Stimulated activated CD4-positive, alpha-beta T cell treated with anti-CD3 and anti-CD28 coated beads, Interleukin-2, amount 100 ng/mL, for 4 hours (primary cell): ENCODE measurements around the gene DYRK1B.

ENCODE experiments used
- DNase-seq: peaks from one replicate; pipeline ENCODE4 v3.0.0-alpha.2; 2020; ENCODE audit warnings: low read depth

The DYRK1B gene

DNA sequence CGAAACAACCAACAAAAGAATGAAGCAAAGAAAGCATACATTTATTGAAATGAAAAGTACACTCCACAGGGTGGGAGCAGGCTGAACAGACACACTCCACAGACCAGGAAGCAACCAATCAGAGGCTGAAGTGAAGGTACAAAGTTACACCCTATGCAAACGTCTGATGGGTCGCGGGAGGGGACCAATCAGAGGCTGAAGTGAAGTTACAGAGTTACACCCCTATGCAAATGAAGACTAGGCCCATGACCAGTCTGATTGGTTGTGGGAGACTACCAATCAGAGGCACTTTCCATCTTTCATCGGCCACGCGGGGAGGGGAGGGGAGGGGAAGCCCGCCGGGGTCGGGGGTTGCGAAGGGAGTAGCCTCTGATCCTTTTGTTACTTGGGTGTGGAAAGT is 24.6 kb upstream of the DYRK1B start:
- DNase-seq = no peak

DNA sequence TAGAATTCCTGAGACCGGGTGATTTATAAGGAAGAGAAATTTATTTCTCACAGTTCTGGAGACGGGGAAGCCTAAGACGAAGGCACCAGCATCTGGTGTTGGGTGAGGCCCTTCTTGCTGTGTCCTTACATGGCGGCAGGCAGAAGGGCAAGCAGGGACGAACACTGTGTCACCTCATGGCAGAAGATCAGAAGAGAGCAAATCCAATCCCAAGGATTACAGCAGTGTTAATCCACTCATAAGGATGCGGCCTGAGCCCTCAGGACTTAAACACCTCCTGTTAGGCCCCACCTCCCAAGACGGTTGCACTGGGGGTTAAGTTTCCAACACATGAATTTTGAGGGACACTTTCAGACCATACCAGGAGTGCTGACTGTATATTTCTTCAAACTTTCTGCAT is 18.9 kb upstream of the DYRK1B start:
- no peak for DNase-seq

DNA sequence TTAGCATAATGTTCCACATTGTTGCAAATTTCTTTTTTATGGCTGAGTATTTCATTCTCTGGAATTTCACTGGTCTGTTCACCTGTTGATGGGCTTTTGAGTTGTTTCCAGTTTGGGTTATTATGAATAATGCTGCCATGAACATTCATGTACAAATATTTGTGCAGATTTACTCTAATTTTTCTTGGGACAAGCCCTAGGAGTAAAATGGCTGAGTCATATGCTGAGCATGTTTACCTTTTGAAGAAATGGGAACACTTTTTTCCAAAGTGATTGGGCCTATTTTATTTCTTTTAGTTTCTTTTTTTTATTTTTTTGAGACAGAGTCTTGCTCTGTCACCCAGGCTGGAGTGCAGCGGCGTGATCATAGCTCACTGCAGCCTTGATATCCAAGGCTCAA is 16.9 kb upstream of the DYRK1B start:
- DNase-seq = no peak

DNA sequence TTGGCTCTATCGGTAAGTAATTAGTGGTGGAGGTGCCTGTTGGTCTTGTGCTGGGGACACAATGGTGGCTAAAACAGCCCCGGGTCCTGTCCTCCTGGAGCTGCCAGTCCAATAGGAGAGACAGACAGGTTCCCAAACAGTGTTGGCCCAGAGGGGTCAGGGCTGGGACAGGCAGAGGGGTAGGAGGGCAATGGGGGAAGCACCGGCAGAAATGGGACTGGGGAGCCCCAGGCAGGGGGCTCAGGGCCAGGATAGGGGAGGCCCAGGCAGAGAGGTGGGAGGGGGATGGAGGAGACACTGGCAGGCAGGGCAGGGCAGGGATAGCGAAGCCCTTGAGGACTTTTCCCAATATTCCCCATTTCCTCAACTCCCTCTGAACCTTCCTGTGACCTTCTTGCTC is 14.4 kb upstream of the DYRK1B start:
- no peak for DNase-seq

DNA sequence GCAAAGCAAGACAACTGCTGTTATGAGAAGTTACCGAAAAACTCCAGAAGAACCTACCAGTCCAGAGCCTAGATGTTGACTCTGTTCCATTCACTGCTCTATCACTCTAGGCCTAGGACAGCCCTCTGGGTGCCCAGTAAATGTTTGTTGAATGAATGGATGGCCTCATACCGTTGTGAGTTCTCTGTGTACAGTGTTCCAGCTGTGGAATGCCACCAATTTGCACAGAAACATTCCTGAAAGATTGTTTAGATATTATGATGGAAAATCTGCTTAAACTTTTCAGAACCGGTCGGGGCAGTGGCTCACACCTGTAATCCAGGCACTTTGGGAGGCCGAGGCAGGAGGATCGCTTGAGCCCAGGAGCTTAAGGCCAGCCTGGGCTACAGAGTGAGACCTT is 13.6 kb upstream of the DYRK1B start:
- DNase-seq = no peak

DNA sequence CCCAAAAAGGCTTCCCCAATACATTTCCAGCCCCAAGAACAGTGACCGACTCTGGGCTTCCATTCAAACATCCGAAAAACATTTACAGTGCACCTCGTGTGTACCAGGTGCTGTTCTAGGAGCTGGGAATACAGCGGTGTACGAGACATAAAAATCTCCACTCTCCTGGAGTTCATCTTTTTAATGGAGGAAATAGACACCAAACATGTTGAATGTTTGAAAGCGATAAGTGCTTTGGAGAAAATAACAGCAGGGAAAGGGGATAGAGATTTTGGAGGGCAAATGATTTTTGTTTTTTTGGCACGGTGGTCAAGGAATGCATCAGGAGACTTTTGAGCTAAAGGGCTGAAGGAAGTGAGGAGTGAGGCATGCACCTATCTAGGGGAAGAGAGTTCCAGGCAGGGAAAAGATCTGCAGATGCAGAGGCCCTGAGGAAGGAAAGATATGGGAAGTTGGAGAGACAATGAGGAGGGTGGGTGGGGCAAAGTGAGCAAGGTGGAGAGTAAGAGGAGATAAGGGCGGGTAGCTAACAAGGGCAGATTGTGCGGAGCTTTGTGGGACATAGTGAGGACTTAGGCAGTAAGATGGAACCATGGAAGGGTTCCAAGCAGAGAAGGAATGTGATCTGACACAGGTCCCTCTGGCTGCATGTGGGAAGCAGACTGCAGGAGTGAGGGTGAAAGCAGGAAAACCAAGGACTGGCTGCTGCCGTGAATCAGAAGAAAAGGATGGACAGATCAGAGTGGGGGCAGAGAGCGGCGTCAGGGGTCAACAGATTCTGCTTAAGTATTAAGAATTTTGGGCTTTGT is 12.9 kb upstream of the DYRK1B start:
- no peak for DNase-seq

DNA sequence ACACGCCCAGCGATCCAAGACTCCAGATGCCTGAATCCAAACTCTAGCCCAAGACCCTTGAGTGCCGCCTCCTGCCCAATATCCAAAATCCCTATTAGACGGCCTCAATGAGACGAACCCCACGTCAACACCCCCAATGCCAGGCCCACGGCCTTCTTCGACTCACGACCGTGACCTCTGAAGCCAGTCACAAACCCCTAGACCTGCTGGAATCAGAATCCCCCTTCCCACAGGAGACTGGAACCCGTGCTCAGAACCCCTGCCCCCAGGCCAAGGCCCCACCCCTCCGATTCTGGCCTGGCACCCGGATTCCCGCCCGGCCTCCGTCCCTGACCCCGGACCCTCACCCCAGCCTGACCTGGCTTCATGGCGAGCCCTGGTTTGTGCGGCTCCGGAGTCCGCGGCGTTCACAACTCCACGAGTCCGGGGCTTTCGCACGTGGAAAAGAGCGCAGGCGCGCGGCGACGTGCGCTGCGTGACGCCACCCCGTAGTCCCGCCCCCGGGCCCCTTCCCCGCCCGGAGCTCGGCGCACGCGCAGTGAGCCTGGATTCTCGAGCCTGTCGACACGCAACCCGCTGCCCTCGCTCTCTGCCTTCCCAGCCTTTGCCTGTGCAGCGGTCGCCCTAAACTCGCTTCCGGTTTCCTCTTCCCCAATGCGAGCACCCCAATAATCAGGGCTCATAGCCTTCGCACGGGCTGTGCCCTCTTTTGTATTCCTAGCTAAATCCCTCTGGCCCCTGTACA is 12.1 kb upstream of the DYRK1B start, which contains the start of gene FBL:
TSS of gene FBL (minus strand) at position 447 of the 745 bp plus-strand sequence. CDS start at position 368, 79 bp downstream.
- DNase-seq = peak; percentile 97

DNA sequence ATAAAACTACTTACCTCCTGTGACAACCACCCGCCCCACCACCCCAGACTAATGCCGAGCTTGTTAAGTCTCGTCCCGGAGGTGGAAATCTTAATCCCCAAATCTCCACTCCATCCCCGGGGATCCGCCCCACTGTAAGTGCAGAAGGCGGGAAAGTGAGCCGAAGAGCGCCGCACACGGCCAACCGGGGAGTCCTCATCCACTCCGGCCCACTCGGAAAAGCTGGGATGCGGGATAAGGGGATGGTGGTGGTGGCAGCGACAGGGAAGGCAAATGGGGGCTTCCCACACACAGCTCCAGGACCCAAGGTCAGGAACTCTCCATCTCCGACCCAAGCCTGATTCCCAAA is 11.6 kb upstream of the DYRK1B start:
- DNase-seq = no peak

DNA sequence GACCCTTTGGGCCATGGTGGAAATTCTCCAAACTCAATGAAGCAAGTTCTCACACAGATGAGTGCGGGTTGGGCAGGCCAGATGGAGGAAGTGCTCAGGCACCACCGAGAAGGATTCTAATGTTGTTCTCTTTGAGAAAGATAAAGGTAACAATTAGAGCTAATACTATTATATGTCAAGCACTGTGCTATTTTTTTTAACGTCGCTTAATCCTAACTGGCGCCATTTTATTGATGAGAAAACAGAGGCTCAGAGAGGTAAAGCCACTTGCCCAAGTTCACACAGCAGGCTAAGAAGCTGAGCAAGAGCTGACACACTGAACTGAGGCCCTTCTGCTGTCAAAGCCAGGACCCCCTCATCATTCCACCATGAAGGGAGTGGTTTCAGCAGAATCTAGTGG is 11.2 kb upstream of the DYRK1B start:
- DNase-seq = no peak

DNA sequence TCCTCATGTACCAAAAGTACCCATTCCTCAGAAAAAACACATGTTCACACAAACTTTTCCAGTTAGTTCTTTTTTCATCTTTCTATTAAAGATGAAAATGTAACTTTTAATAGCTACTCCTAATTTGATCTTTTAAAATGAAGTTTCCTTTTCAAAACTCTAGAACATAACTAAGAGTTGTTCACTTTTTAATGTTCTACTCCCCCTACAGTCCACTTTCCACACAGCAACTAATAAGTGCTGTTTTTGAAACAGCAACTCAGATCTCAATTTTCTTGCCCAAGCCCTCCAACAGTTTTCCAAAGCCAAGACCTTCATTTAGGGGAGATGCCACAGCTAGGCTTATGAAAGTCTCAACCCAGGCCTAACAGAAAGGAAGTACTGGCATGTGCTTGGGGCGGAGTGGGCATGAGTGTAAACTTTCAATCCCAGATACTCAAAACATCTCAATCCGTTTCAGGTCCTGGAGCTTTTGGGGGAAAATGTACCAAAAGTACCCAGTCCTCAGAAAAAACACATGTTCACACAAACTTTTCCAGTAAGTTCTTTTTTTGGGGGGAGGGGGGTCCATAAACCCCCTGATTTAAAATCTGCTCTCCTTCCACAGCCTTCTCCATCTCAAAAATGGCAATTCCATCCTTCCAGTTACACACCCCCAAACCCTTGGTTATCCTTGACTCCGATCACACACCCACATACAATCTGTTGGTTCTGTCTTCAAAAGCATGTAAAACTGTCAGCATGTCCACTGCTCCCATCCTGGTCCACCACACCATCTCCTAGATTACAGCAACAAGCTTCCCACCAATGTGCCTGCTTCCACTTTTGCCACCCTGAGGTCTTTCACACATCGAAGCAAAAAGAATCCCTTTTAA is 10.2 kb upstream of the DYRK1B start:
- DNase-seq = no peak

DNA sequence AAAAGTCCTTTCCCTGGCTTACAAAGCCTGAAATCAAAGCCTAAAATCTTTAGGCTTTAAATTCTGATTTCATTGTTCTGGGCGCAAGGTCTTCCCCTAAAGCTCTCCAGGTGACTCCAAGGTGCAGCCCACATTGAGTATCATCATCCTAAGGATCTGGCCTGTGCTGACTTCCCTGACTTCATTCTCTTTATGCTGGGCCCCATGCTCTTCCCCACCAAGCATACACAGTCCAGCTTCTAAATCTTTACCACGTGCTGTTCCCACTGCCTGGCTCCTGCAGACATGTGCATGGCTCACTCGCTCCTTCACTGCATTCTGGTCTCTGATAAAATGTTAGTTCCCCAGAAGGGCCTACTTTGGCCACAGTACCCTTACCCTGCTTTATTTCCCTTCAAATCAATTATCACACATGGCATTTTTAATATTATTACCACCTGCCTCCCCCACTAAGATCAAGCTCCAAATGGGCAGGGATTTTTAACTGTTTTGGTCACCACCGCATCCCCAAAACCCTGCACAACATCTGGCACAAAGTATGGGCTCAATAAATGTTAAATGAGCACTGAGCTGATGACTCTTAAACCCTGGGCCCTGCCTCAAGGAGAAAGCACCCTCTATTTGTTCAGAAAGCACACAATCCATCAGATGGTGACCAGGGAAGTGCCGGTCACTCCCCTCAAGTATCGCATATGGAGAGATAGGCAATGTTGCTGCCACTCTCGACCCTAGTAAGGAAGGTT is 8.9 kb upstream of the DYRK1B start:
- no peak for DNase-seq

DNA sequence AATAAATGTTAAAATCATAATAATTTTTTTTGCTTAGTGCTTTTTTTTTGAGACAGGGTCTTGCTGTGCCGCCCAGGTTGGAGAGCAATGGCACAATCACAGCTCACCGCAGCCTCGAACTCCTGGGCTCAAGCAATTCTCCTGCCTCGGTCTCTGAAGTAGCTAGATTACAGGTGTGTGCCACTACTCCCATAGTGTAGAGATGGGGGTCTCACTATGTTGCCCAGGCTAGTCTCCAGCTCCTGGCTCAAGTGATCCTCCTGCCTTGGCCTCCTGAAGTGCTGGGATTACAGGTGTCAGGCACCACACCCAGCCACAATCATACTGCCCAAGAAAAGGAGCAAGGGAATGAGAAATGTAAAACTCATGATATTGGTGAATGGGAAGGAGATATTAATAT is 7.1 kb upstream of the DYRK1B start:
- DNase-seq = no peak

DNA sequence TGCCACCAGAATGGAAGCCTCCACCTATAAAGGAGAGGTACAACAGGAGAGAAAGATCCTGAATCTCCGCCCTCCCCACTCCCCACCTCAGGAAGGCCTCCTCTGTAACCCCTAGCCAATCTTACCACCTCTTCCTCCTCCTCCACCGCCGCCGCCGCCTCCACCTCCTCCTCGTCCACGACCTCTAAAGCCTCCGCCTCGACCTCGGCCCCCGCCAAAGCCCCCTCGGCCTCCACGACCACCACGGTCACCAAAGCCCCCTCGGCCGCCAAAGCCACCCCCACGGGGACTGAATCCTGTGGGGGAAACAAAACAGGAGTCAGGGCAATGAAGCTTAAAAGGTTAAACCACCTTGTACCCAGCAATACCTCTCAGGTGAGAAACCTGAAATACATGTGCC is 6.5 kb upstream of the DYRK1B start:
- DNase-seq = no peak

DNA sequence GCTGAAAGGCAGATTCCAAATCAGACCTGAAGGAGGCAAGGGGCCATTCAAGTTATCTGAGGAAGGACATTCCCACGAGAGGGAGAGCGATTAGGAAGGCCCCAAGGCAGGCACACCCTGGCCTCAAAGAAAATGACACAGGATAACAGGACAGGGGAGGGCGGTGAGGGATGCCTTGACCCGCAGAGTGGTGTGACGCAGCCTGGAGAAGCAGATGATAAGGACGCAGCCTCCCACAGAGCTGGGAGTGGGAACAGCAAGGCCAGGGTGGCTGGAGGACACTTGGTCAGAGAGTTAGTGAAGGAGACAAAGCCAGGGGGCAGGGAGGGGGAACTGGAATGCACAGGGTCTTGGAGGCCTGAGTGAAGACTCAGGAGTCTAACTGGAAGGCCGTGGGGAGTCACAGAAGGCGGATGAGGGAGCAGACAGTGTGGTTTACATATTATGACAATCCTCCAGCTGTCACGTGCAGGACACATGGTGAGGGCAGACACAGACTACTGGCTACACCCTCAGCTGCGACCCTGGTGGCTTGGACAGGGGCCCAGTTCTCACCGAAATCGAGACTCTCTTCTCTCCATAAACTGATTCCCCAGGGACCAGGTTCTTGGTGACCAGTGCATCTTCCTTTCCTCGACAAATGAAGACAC is 5.8 kb upstream of the DYRK1B start:
- no peak for DNase-seq

DNA sequence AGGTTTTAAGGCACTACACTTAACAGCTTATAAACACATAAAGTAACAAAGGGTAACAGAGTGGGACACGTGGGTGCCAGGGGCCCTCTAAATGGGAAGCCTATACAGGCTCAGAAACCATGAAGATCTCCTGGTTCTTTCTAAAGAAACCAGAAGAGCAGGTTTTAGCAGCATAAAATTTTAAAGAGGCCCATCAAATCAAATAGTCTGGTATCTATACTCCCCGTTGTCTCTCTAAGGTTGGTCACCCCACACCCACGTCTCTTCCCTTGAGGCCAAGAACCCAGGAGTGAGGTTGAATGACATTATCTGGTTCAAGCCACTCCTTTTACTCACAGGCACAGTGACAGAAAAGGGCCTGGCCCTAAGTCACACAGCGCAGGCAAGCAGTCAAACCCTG is 4.6 kb upstream of the DYRK1B start:
- DNase-seq = no peak

DNA sequence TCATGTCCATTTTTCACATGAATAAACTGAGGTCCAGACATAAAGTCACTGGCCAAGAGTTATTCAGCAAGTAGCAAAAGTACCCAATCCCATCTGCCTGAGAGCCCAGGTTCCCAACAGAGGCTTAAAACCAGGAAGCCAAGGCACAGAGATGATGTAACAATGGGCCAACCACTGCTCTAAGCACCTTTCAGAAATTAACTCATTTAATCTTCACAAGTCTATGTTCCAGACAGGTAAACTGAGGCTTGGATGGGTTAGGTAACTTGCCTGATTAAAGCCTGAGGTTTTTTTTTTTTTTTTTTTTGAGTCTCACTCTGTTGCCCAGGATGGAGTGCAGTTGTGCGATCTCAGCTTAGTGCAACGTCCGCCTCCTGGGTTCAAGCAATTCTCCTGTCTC is 4.0 kb upstream of the DYRK1B start:
- no peak for DNase-seq

DNA sequence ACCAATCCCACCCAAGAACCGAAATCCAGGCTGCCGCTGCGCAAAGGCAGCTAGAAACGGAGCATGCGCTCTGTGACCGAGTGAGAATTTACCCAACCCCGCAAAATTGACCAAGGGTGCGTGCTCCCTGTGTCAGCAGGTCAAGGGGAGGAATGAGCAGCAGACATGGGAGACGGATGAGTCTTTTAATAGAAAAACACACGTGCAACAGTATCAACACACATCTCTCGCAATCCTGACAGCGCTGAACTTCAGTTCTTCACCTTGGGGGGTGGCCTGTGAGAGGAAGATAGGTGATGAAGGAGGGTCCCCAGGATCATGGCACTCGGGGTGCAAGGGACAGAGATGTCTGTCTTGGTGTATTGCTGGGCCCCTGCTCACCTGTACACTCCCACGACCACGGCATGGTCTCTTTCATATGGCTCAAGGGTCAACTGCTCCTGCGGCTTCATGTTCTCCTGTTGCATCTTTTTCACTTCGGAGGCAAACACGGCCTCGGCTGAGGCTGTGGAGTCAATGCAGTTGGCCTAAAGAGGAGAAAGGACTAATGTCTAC is 402 bp upstream of the DYRK1B start:
- no peak for DNase-seq

DNA sequence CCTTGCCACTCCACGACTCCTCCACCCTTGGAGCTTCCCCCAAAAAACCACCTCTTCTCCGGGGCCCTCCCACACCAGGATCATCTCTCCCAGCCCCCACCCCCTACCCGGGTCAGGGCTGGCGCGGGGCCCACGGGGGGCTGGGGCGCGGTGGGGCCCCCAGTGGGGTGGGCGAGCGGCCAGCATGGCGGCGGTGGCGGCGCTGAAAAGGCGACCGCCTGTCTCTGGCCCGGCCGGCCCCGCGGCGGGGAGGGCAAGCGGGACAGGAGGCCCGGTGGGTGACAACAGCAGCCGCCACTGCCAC is 850 bp downstream of the DYRK1B start:
- DNase-seq = no peak

DNA sequence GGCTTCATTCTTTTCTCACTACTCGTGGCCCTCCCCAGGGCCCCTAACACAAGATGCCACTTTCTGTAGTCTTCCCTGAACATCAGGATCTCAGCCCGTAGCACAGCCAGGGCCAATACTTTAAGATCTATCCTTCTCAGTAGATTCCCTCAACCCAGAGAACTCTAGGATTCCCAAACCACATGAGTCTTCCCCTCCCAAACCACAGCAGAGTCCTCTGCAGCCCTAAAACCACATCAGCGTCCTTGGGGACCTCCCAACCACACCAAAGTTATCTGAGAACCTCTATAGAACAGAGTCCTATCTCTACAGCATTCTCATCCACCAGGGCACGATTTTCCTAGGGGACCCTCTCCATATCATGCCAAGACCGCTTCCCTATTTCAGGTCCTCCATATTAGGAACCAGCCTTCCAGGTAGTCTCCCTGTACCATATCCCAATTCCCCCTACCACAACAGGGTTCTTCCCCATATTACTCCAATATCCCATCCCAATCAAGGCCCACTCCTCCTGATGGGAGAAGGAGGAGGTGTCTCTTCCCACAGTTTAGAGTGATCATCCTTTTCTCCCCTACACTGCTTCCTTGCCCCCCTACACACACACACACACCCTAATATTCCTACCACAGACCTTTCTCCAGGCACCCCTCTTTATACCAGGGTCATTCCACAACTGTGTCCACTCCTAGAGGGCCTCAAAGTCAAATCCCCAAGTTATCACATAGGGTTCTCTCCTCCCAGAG is 1.4 kb downstream of the DYRK1B start:
- no peak for DNase-seq

DNA sequence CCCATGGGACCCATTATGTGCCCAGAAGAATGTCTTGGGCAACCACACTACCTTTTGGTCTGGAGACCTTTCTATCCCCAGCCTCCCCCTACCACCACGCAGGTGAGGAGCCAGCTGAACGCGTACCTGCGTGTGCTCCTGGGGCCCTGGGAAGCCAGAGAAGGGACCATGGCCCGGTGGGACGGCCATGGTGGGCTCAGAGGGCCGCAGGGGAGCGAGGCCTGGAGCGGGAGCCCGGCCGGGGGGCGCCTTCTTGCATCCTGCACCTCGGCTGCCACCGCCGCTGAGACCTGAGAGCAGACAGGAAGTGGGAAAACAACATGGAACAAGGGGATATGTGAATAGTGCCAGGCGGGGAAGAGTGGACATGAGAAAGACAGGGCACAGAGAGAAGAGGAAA is 2.3 kb downstream of the DYRK1B start:
- DNase-seq = no peak

DNA sequence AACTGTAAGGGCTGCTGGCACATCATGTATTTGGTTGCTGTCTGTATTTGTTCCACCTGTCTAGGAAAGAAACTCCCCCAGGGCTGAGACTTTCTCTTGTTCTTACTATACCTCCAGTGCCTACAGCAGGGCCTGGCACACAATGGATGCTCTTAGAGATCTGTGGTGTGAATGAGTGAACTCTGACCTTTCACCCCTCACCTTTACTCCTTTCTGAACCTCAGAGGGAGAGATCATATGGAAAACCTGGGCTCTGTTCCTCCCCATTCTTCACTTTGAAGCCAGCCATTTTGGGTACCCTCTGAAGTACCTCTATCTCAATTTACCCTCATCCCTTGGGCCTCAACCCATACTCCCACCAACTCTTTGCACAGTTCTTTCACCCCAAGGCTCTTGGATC is 3.1 kb downstream of the DYRK1B start:
- no peak for DNase-seq
